GM12878 (cell line): ENCODE results near the gene TRIM72. TPM values are rescaled to one million over a fixed set of nuclear protein-coding genes. Genes with fewer than 3 reads are reported as not detected.

ENCODE experiments used
- BCLAF1 ChIP-seq: fragments of 450-650 bp; IDR thresholded peaks from 2 replicates; pipeline ENCODE4 v1.6.1; 2017; ENCODE audit warnings: antibody characterized with exemption, mild to moderate bottlenecking, moderate library complexity
- CREB1 ChIP-seq: IDR thresholded peaks from 2 replicates; pipeline ENCODE4 v1.6.1; 2012; ENCODE audit warnings: low read depth, mild to moderate bottlenecking, inconsistent platforms
- IRF5 ChIP-seq: fragments of 450-650 bp; IDR thresholded peaks from 2 replicates; pipeline ENCODE4 v1.6.1; 2017; ENCODE audit warnings: borderline replicate concordance
- MLLT1 ChIP-seq: fragments of 450-650 bp; IDR thresholded peaks from 2 replicates; pipeline ENCODE4 v1.6.1; 2016; ENCODE audit warnings: mild to moderate bottlenecking
- NKRF ChIP-seq: fragments of 450-650 bp; conservative IDR thresholded peaks from 2 replicates; pipeline ENCODE4 v1.6.1; 2017; ENCODE audit warnings: mild to moderate bottlenecking, moderate library complexity
- TAF1 ChIP-seq: IDR thresholded peaks from 2 replicates; pipeline ENCODE4 v1.6.1; 2011; ENCODE audit warnings: mild to moderate bottlenecking, low read depth, low read length, borderline replicate concordance
- polyA plus RNA-seq, 11 experiments: library from polyadenylated mRNA; depleted of rRNA in 4 of 11; unstranded in 6 of 11; stranded (reverse) in 5 of 11; fragments of >200 nt; fragmentation: Nextera tagmentation in 4 of 11; fragmentation: Illumina TruSeq in 1 of 11; extraction: Ambion mirVana in 4 of 11; extraction: Trizol in 1 of 11; gene quantifications; 1 replicate in 1 of 11; 2 replicates in 10 of 11; pipeline versions ENCODE4 v1.2.1 to v1.2.3, GENCODE V29; 2011 to 2016; ENCODE audit warnings: inconsistent platforms in 2 of 11, missing spikeins in 2 of 11, low read depth in 1 of 11
- total RNA-seq, 4 experiments: library from RNA; depleted of rRNA in 3 of 4; stranded (reverse); fragments of >200 nt in 3 of 4; fragmentation: Illumina TruSeq in 1 of 4; extraction: Trizol in 1 of 4; gene quantifications; 2 replicates each; pipeline versions ENCODE4 v1.2.1 to v1.2.3, GENCODE V29; 2013 to 2021

Gene TRIM72
- total and polyA plus RNA-seq, 10 of the 15 experiments (the other 5 are each of a cell fraction or from before 2014, with no cell fraction given), result 0.03 to 1.2 (median 0.23) TPM; not detected in 1

- no peak for TF ChIP-seq BCLAF1
- TF ChIP-seq CREB1, result no peak
- no peak for TF ChIP-seq IRF5
- no peak for TF ChIP-seq TAF1
- TF ChIP-seq NKRF, result no peak
- TF ChIP-seq MLLT1, result no peak
- TF ChIP-seq, all 136 proteins: peak for 0
Measured at GRCh38 chr16:31242206-31242605, 28.3 kb downstream of the TRIM72 start (continued).
